ENCODE data around the gene BTG2.

GRCh38 chr1:203306965-203307541, 1.7 kb downstream of the BTG2 start:
- TF ChIP-seq CTCF (IDR thresholded peaks at IDR 0.05), result no peak
- TF ChIP-seq POLR2A (IDR thresholded peaks at IDR 0.05), result no peak
- no peak for TF ChIP-seq EP300 (IDR thresholded peaks at IDR 0.05)
